GM06990 (cell line): ENCODE measurements around the gene SMOC1.

Source experiments
- DNase-seq: peaks from one replicate; pipeline ENCODE4 v3.0.0-alpha.2; 2011; ENCODE audit not compliant: insufficient read length; ENCODE audit errors: extremely low read depth
- H3K27me3 ChIP-seq: replicated peaks from 2 replicates; pipeline ENCODE4 v1.6.0; 2011; ENCODE audit warnings: low read length; ENCODE audit not compliant: control insufficient read depth, insufficient read depth
- H3K36me3 ChIP-seq: 2 replicates; pipeline ENCODE4 v1.5.1; 2011; ENCODE audit warnings: low read length; ENCODE audit not compliant: control insufficient read depth, insufficient read depth
- H3K4me3 ChIP-seq: replicated peaks from 2 replicates; pipeline ENCODE4 v1.5.1; 2011; ENCODE audit warnings: low read depth, mild to moderate bottlenecking, control low read depth, low read length
- CTCF ChIP-seq: IDR thresholded peaks from 2 replicates; pipeline ENCODE4 v1.5.1; 2011; ENCODE audit warnings: low read length, control low read depth, mild to moderate bottlenecking, inconsistent platforms; ENCODE audit not compliant: insufficient read depth, poor library complexity, severe bottlenecking

Gene SMOC1

GRCh38 chr14:69955855-69956845, 76.9 kb downstream of the SMOC1 start:
- H3K4me3 ChIP-seq: no peak overlapping the region
- no peak for DNase-seq
- peaks cover 3% of the 10 kb centered on the region; the same call in 1 of the 2 replicates for H3K27me3 ChIP-seq
- no peak for TF ChIP-seq CTCF
- no peaks in the 10 kb centered on the region for H3K36me3 ChIP-seq

- Histone ChIP-seq H3K36me3 (no peaks in the 10 kb centered on the region), H3K4me3 (no peak overlapping the region), H3K27me3 (peaks cover 1% of the 10 kb centered on the region; the same call in 1 of the 2 replicates)
- no peak for TF ChIP-seq CTCF
- DNase-seq: no peak
Measured at GRCh38 chr14:69956970-69957369, 77.8 kb downstream of the SMOC1 start.

- no peak for TF ChIP-seq CTCF
- H3K36me3 ChIP-seq: no peaks in the 10 kb centered on the region
- no peak overlapping the region for H3K4me3 ChIP-seq
- DNase-seq: no peak
- peaks cover 1% of the 10 kb centered on the region; the same call in 1 of the 2 replicates for H3K27me3 ChIP-seq
Measured at GRCh38 chr14:69957986-69958385, 78.8 kb downstream of the SMOC1 start.

- DNase-seq: no peak
- Histone ChIP-seq H3K36me3 (no peaks in the 10 kb centered on the region), H3K4me3 (no peak overlapping the region), H3K27me3 (peaks cover 1% of the 10 kb centered on the region)
- TF ChIP-seq CTCF: no peak
Measured at GRCh38 chr14:69959136-69959535, 79.9 kb downstream of the SMOC1 start.

GRCh38 chr14:69960296-69960695, 81.1 kb downstream of the SMOC1 start:
- Histone ChIP-seq H3K4me3 (no peak overlapping the region), H3K36me3 (no peaks in the 10 kb centered on the region), H3K27me3 (peaks cover 1% of the 10 kb centered on the region)
- no peak for DNase-seq
- TF ChIP-seq CTCF: no peak
